ENCODE measurements around the gene ELP6. TPM values are rescaled to one million over a fixed set of nuclear protein-coding genes. Genes with fewer than 3 reads are reported as not detected.
"Not testable (repeated sequence)": the region's sequence is repeated elsewhere in the genome, so short reads cannot be mapped to it uniquely, and the experiment has no call there.

The ELP6 gene
- total RNA-seq, 2 experiments from 2014 or later, result 27.8 to 40.3 TPM

GRCh38 chr3:47505267-47505666, 8.2 kb downstream of the ELP6 start:
- H3K9me3 Mint-ChIP-seq (ENCODE audit: low read depth); POLR2A ChIA-PET; DNase-seq; H3K27ac Mint-ChIP-seq; ATAC-seq; H3K27me3 Mint-ChIP-seq; H3K4me1 Mint-ChIP-seq; intact Hi-C loops (cut with DNase I, micrococcal nuclease); H3K4me3 Mint-ChIP-seq: not testable (repeated sequence)
- CTCF ChIA-PET, result interaction anchor here (1.2 kb wide), 1 partner anchor 14 kb away, joined by 6 read pairs; no protein-coding TSS in a partner anchor
- peaks cover 36% of the 10 kb centered on the region for H3K36me3 Mint-ChIP-seq (ENCODE audit: low read depth)

- intact Hi-C loops (cut with DNase I, micrococcal nuclease), result no loop called here
- ChIA-PET CTCF (interaction anchor here (1.2 kb wide), 1 partner anchor 12 kb away, joined by 6 read pairs; no protein-coding TSS in a partner anchor), POLR2A (no interaction called here)
- Mint-ChIP-seq H3K27ac (no peak overlapping the region), H3K9me3 (ENCODE audit: low read depth) (no peaks in the 10 kb centered on the region), H3K4me3 (no peak overlapping the region), H3K36me3 (ENCODE audit: low read depth) (peaks cover 34% of the 10 kb centered on the region), H3K4me1 (no peaks in the 10 kb centered on the region), H3K27me3 (no peaks in the 10 kb centered on the region)
- no peak for DNase-seq
- no peak for ATAC-seq
Measured at GRCh38 chr3:47504113-47504512, 9.4 kb downstream of the ELP6 start.

GRCh38 chr3:47503033-47503432, 10.5 kb downstream of the ELP6 start:
- Mint-ChIP-seq H3K36me3 (ENCODE audit: low read depth) (peaks cover 37% of the 10 kb centered on the region), H3K27me3 (no peaks in the 10 kb centered on the region), H3K9me3 (ENCODE audit: low read depth) (no peaks in the 10 kb centered on the region), H3K4me1 (no peaks in the 10 kb centered on the region), H3K4me3 (no peak overlapping the region), H3K27ac (no peak overlapping the region)
- CTCF ChIA-PET, result interaction anchor here (1.1 kb wide), 1 partner anchor 74 kb away, joined by 3 read pairs; no protein-coding TSS in a partner anchor
- intact Hi-C loops (cut with DNase I, micrococcal nuclease), result no loop called here
- DNase-seq, result no peak
- no peak for ATAC-seq
- POLR2A ChIA-PET, result no interaction called here

GRCh38 chr3:47496892-47497291, 16.6 kb downstream of the ELP6 start:
- intact Hi-C loops (cut with DNase I, micrococcal nuclease), result no loop called here
- ChIA-PET POLR2A (no interaction called here), CTCF (no interaction called here)
- H3K9me3 Mint-ChIP-seq (ENCODE audit: low read depth), result no peaks in the 10 kb centered on the region
- H3K36me3 Mint-ChIP-seq (ENCODE audit: low read depth), result peaks cover 32% of the 10 kb centered on the region
- DNase-seq (no peak), ATAC-seq (no peak)
- no peaks in the 10 kb centered on the region for H3K27me3 Mint-ChIP-seq
- H3K4me1 Mint-ChIP-seq, result no peaks in the 10 kb centered on the region
- no peak overlapping the region for H3K4me3 Mint-ChIP-seq
- H3K27ac Mint-ChIP-seq, result no peak overlapping the region

- DNase-seq, result no peak
- Mint-ChIP-seq H3K27ac (no peak overlapping the region), H3K4me3 (no peak overlapping the region), H3K4me1 (no peaks in the 10 kb centered on the region), H3K9me3 (ENCODE audit: low read depth) (no peaks in the 10 kb centered on the region), H3K36me3 (ENCODE audit: low read depth) (peaks cover 31% of the 10 kb centered on the region), H3K27me3 (no peaks in the 10 kb centered on the region)
- ATAC-seq, result no peak
- intact Hi-C loops (cut with DNase I, micrococcal nuclease), result no loop called here
- ChIA-PET CTCF (no interaction called here), POLR2A (no interaction called here)
Measured at GRCh38 chr3:47495886-47496285, 17.6 kb downstream of the ELP6 start.

GRCh38 chr3:47495111-47495510, 18.4 kb downstream of the ELP6 start:
- ChIA-PET POLR2A (interaction anchor here (0.6 kb wide), 1 partner anchor 68 kb away, joined by 3 read pairs; no protein-coding TSS in a partner anchor), CTCF (no interaction called here)
- H3K4me3 Mint-ChIP-seq, result no peak overlapping the region
- no peaks in the 10 kb centered on the region for H3K9me3 Mint-ChIP-seq (ENCODE audit: low read depth)
- no peaks in the 10 kb centered on the region for H3K27me3 Mint-ChIP-seq
- DNase-seq (no peak), ATAC-seq (no peak)
- no peaks in the 10 kb centered on the region for H3K4me1 Mint-ChIP-seq
- intact Hi-C loops (cut with DNase I, micrococcal nuclease), result no loop called here
- no peak overlapping the region for H3K27ac Mint-ChIP-seq
- H3K36me3 Mint-ChIP-seq (ENCODE audit: low read depth), result peaks cover 27% of the 10 kb centered on the region

- ChIA-PET CTCF (interaction anchor here (1.2 kb wide), 1 partner anchor 13 kb away, joined by 6 read pairs; no protein-coding TSS in a partner anchor), POLR2A (no interaction called here)
- ATAC-seq (no peak), DNase-seq (no peak)
- no peaks in the 10 kb centered on the region for H3K4me1 Mint-ChIP-seq
- no peak overlapping the region for H3K27ac Mint-ChIP-seq
- no peaks in the 10 kb centered on the region for H3K27me3 Mint-ChIP-seq
- H3K9me3 Mint-ChIP-seq (ENCODE audit: low read depth), result no peaks in the 10 kb centered on the region
- intact Hi-C loops (cut with DNase I, micrococcal nuclease), result no loop called here
- H3K36me3 Mint-ChIP-seq (ENCODE audit: low read depth), result peaks cover 18% of the 10 kb centered on the region
- H3K4me3 Mint-ChIP-seq, result no peak overlapping the region
Measured at GRCh38 chr3:47491777-47492176, 21.7 kb downstream of the ELP6 start.

- CTCF ChIA-PET, result interaction anchor here (1.2 kb wide), 1 partner anchor 13 kb away, joined by 6 read pairs; no protein-coding TSS in a partner anchor
Measured at GRCh38 chr3:47491186-47491585, 22.3 kb downstream of the ELP6 start.

GRCh38 chr3:47487265-47487664, 26.2 kb downstream of the ELP6 start:
- CTCF ChIA-PET, result interaction anchor here (1.4 kb wide), 1 partner anchor 11 kb away, joined by 6 read pairs; no protein-coding TSS in a partner anchor
- intact Hi-C loops (cut with DNase I, micrococcal nuclease), result no loop called here
- Mint-ChIP-seq H3K4me3 (no peak overlapping the region), H3K4me1 (no peaks in the 10 kb centered on the region), H3K9me3 (ENCODE audit: low read depth) (no peaks in the 10 kb centered on the region), H3K27me3 (no peaks in the 10 kb centered on the region), H3K36me3 (ENCODE audit: low read depth) (peaks cover 5% of the 10 kb centered on the region), H3K27ac (no peak overlapping the region)
- ATAC-seq (no peak), DNase-seq (no peak)
- POLR2A ChIA-PET, result no interaction called here

More at GRCh38 chr3:47491186-47491585, 22.3 kb downstream of the ELP6 start:
- POLR2A ChIA-PET, result no interaction called here
- intact Hi-C loops (cut with DNase I, micrococcal nuclease), result no loop called here
- Mint-ChIP-seq H3K4me3 (no peak overlapping the region), H3K9me3 (ENCODE audit: low read depth) (no peaks in the 10 kb centered on the region), H3K36me3 (ENCODE audit: low read depth) (peaks cover 15% of the 10 kb centered on the region), H3K27ac (no peak overlapping the region), H3K27me3 (no peaks in the 10 kb centered on the region), H3K4me1 (no peaks in the 10 kb centered on the region)
- no peak for DNase-seq
- no peak for ATAC-seq

- ATAC-seq, result no peak
- H3K27ac Mint-ChIP-seq, result no peak overlapping the region
- POLR2A ChIA-PET, result no interaction called here
- no peaks in the 10 kb centered on the region for H3K9me3 Mint-ChIP-seq (ENCODE audit: low read depth)
- CTCF ChIA-PET, result interaction anchor here (0.6 kb wide), 1 partner anchor 838 kb away, joined by 3 read pairs; no protein-coding TSS in a partner anchor
- no peak for DNase-seq
- intact Hi-C loops (cut with DNase I, micrococcal nuclease), result no loop called here
- peaks cover 2% of the 10 kb centered on the region for H3K36me3 Mint-ChIP-seq (ENCODE audit: low read depth)
- H3K4me1 Mint-ChIP-seq, result no peaks in the 10 kb centered on the region
- no peak overlapping the region for H3K4me3 Mint-ChIP-seq
- no peaks in the 10 kb centered on the region for H3K27me3 Mint-ChIP-seq
Measured at GRCh38 chr3:47485812-47486211, 27.7 kb downstream of the ELP6 start.

GRCh38 chr3:47482366-47482765, 31.1 kb downstream of the ELP6 start:
- H3K4me1 Mint-ChIP-seq, result no peaks in the 10 kb centered on the region
- POLR2A ChIA-PET, result no interaction called here
- CTCF ChIA-PET, result interaction anchor here (0.9 to 1.0 kb wide), 2 partner anchors 70 to 102 kb away, joined by 3 read pairs; partner anchors contain the start of gene PTPN23
- intact Hi-C loops (cut with DNase I, micrococcal nuclease), result no loop called here
- ATAC-seq (no peak), DNase-seq (no peak)
- no peak overlapping the region for H3K4me3 Mint-ChIP-seq
- H3K36me3 Mint-ChIP-seq (ENCODE audit: low read depth), result peaks cover 2% of the 10 kb centered on the region
- H3K27ac Mint-ChIP-seq, result no peak overlapping the region
- no peaks in the 10 kb centered on the region for H3K9me3 Mint-ChIP-seq (ENCODE audit: low read depth)
- H3K27me3 Mint-ChIP-seq, result no peaks in the 10 kb centered on the region

- CTCF ChIA-PET; H3K4me3 Mint-ChIP-seq; POLR2A ChIA-PET; H3K4me1 Mint-ChIP-seq; DNase-seq; ATAC-seq; H3K36me3 Mint-ChIP-seq (ENCODE audit: low read depth); H3K9me3 Mint-ChIP-seq (ENCODE audit: low read depth); H3K27ac Mint-ChIP-seq; intact Hi-C loops (cut with DNase I, micrococcal nuclease); H3K27me3 Mint-ChIP-seq: not testable (repeated sequence)
Measured at GRCh38 chr3:47481763-47482162, 31.7 kb downstream of the ELP6 start.
